Bronchial epithelial cell (primary cell): Measurements from ENCODE around the gene SHOC1. TPM values are rescaled to one million over a fixed set of nuclear protein-coding genes. Genes with fewer than 3 reads are reported as not detected.
"Not testable (repeated sequence)": the region's sequence is repeated elsewhere in the genome, so short reads cannot be mapped to it uniquely, and the experiment has no call there.

Source experiments
- DNase-seq: peaks from one replicate; pipeline ENCODE4 v3.0.0-alpha.2; 2010; ENCODE audit warnings: low read depth
- FAIRE-seq: peaks from 2 replicates; lab custom pipeline; 2011; peaks lifted over from hg19 to GRCh38; lab: Jason Lieb, UNC
- H3K27me3 ChIP-seq: 2 replicates; pipeline ENCODE4 v1.5.1; 2011; ENCODE audit warnings: low read length; ENCODE audit not compliant: control insufficient read depth, insufficient read depth
- H3K36me3 ChIP-seq: 2 replicates; pipeline ENCODE4 v1.5.1; 2011; ENCODE audit warnings: low read length; ENCODE audit not compliant: control insufficient read depth, insufficient read depth
- H3K4me3 ChIP-seq: 2 replicates; pipeline ENCODE4 v1.5.1; 2011; ENCODE audit warnings: mild to moderate bottlenecking, low read depth, low read length, control low read depth
- CTCF ChIP-seq: IDR thresholded peaks from 2 replicates; pipeline ENCODE4 v1.5.1; 2011; ENCODE audit warnings: mild to moderate bottlenecking, moderate library complexity, low read length, control low read depth, inconsistent platforms; ENCODE audit not compliant: insufficient read depth, severe bottlenecking
- total RNA-seq: library from RNA; depleted of rRNA; stranded (reverse); fragments of >200 nt; gene quantifications from 2 replicates; pipeline ENCODE4 v1.2.1, GENCODE V29; 2014

The SHOC1 gene
- total RNA-seq, 1 donor from 2014 or later = under 0.01 TPM

DNA sequence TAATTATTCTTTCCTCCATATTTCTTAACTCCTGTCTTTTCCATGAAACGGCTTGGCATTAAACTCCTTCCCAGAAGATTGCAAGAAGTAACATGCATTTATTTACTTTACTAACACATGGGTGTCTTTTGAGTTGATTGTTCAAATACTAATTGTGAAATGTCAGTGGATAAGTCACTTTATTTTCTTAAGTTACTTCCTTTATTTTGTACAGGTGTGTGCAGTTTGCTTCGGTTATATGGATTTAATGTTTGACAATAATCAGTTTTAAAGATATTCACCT, 761 bp upstream of the SHOC1 start:
- no peaks in the 10 kb centered on the region for H3K27me3 ChIP-seq
- peak; percentile 96 for DNase-seq
- TF ChIP-seq CTCF = no peak

GRCh38 chr9:111791821-111792220, 2.9 kb downstream of the SHOC1 start:
- FAIRE-seq, H3K27me3 ChIP-seq, DNase-seq, H3K4me3 ChIP-seq, H3K36me3 ChIP-seq: not testable (repeated sequence)

More for the DNA sequence above, 761 bp upstream of the SHOC1 start:
- no peak overlapping the region for H3K4me3 ChIP-seq
- H3K36me3 ChIP-seq = no peaks in the 10 kb centered on the region
- FAIRE-seq = peak; percentile 13

- no peaks in the 10 kb centered on the region for H3K27me3 ChIP-seq
- FAIRE-seq (no peak), DNase-seq (peak; percentile 77)
- H3K4me3 ChIP-seq = no peak overlapping the region
- TF ChIP-seq CTCF = no peak
- H3K36me3 ChIP-seq = no peaks in the 10 kb centered on the region
Observed at GRCh38 chr9:111789881-111790280, 4.9 kb downstream of the SHOC1 start.

GRCh38 chr9:111783857-111784256, 10.9 kb downstream of the SHOC1 start:
- DNase-seq (no peak), FAIRE-seq (no peak)
- H3K27me3 ChIP-seq = no peaks in the 10 kb centered on the region
- no peak for TF ChIP-seq CTCF
- no peaks in the 10 kb centered on the region for H3K36me3 ChIP-seq
- no peak overlapping the region for H3K4me3 ChIP-seq

GRCh38 chr9:111783424-111783823, 11.3 kb downstream of the SHOC1 start:
- no peak for TF ChIP-seq CTCF
- no peaks in the 10 kb centered on the region for H3K36me3 ChIP-seq
- DNase-seq (no peak), FAIRE-seq (no peak)
- no peak overlapping the region for H3K4me3 ChIP-seq
- no peaks in the 10 kb centered on the region for H3K27me3 ChIP-seq

DNA sequence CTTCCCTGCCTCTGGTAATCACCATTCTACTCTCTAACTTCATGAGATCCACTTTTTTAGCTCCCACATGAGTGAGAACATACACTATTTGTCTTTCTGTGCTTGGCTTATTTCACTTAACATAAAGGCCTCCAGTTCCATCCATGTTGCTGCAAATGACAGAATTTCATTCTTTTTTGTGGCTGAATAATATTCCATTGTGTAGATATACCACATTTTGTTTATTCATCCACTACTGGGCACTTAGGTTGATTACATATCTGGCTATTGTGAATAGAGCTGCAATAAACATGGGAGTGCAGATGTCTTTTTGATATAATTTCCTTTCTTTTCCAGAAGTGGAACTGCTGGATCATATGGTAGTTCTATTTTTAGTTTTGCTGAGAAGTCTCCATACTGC, 28.7 kb downstream of the SHOC1 start:
- no peak overlapping the region for H3K4me3 ChIP-seq
- H3K36me3 ChIP-seq = no peaks in the 10 kb centered on the region
- TF ChIP-seq CTCF = no peak
- FAIRE-seq (no peak), DNase-seq (no peak)
- H3K27me3 ChIP-seq = no peaks in the 10 kb centered on the region

GRCh38 chr9:111762556-111762955, 32.2 kb downstream of the SHOC1 start:
- no peak for FAIRE-seq
- H3K36me3 ChIP-seq = no peaks in the 10 kb centered on the region
- no peak overlapping the region for H3K4me3 ChIP-seq
- TF ChIP-seq CTCF = no peak
- no peak for DNase-seq
- no peaks in the 10 kb centered on the region for H3K27me3 ChIP-seq
